OCI-LY7 (cell line): ENCODE results near the gene TDRD9. TPM values are rescaled to one million over a fixed set of nuclear protein-coding genes. Genes with fewer than 3 reads are reported as not detected.

ENCODE experiments used
- Bru-seq: library from RNA; stranded (reverse); fragments of 400-500 nt; gene quantifications from one replicate; lab custom pipeline; 2021; lab: Mats Ljungman, UMichigan
- BruChase-seq, 2 experiments: library from RNA; stranded (reverse); fragments of 400-500 nt; gene quantifications; one replicate each; lab custom pipeline; 2021; lab: Mats Ljungman, UMichigan
- BruUV-seq: library from RNA; stranded (reverse); fragments of 400-500 nt; replicated peaks from 2 replicates; lab custom pipeline; 2021; lab: Mats Ljungman, UMichigan
- CTCF ChIA-PET: fragments of 300-600 bp; sonication (Branson Sonifier 250); formaldehyde crosslinking; loops from one replicate; lab custom pipeline; 2022; ENCODE audit warnings: antibody characterized with exemption; ENCODE audit not compliant: unreplicated experiment; lab: Charles Lee
- POLR2A ChIA-PET: fragments of 300-600 bp; sonication (Branson Sonifier 250); formaldehyde crosslinking; loops from one replicate; lab custom pipeline; 2022; ENCODE audit warnings: antibody characterized with exemption; lab: Charles Lee
- DNase-seq: peaks from one replicate; pipeline ENCODE4 v3.0.0-alpha.2; 2015; ENCODE audit warnings: low spot score
- H2AFZ ChIP-seq: fragments of 200-600 bp; sonication (generic), shearing (Covaris generic); 2 replicates; pipeline ENCODE4 v1.6.1; 2014; ENCODE audit warnings: mild to moderate bottlenecking, antibody characterized with exemption, low read length, moderate library complexity
- H3K27ac ChIP-seq: fragments of 200-600 bp; sonication (generic); 2 replicates; pipeline ENCODE4 v1.5.1; 2014; ENCODE audit warnings: mixed run types, low read depth, mild to moderate bottlenecking, moderate library complexity, low read length, inconsistent platforms; ENCODE audit not compliant: poor library complexity, severe bottlenecking
- H3K36me3 ChIP-seq: fragments of 200-600 bp; sonication (generic); 2 replicates; pipeline ENCODE4 v1.6.1; 2014; ENCODE audit warnings: mild to moderate bottlenecking, antibody characterized with exemption, low read length, moderate library complexity, mixed read lengths; ENCODE audit not compliant: insufficient read depth
- H3K4me1 ChIP-seq: fragments of 200-600 bp; sonication (generic); 2 replicates; pipeline ENCODE4 v1.5.1; 2014; ENCODE audit warnings: mild to moderate bottlenecking, low read length; ENCODE audit not compliant: insufficient read depth, poor library complexity, severe bottlenecking
- H3K4me2 ChIP-seq: fragments of 200-600 bp; sonication (generic); 2 replicates; pipeline ENCODE4 v1.6.1; 2014; ENCODE audit warnings: mild to moderate bottlenecking, low read length
- H3K4me3 ChIP-seq: fragments of 200-600 bp; sonication (generic); 2 replicates; pipeline ENCODE4 v1.5.1; 2014; ENCODE audit warnings: mild to moderate bottlenecking, low read depth, low read length; ENCODE audit not compliant: poor library complexity, severe bottlenecking
- H3K79me2 ChIP-seq: fragments of 200-600 bp; sonication (generic); 2 replicates; pipeline ENCODE4 v1.6.1; 2016; ENCODE audit warnings: low read depth, mild to moderate bottlenecking, low read length, moderate library complexity, mixed read lengths; ENCODE audit not compliant: insufficient read depth
- H3K9me2 ChIP-seq: fragments of 200-600 bp; sonication (generic); 2 replicates; pipeline ENCODE4 v1.6.1; 2016; ENCODE audit warnings: mild to moderate bottlenecking, low read length, mixed read lengths; ENCODE audit not compliant: insufficient read depth
- H3K9me3 ChIP-seq: fragments of 200-600 bp; sonication (generic); 2 replicates; pipeline ENCODE4 v1.6.1; 2014; ENCODE audit warnings: mild to moderate bottlenecking, mixed run types, low read length, mixed read lengths
- H4K20me1 ChIP-seq: fragments of 200-600 bp; sonication (generic); 2 replicates; pipeline ENCODE4 v1.6.1; 2014; ENCODE audit warnings: mild to moderate bottlenecking, antibody characterized with exemption, low read length, moderate library complexity, mixed read lengths; ENCODE audit not compliant: insufficient read depth
- CTCF ChIP-seq: fragments of 200-600 bp; sonication (generic); conservative IDR thresholded peaks from 2 replicates; pipeline ENCODE4 v1.5.1; 2014; ENCODE audit warnings: mild to moderate bottlenecking, antibody characterized with exemption, low read length, moderate library complexity, mixed read lengths
- EZH2phosphoT487 ChIP-seq: fragments of 200-600 bp; sonication (generic); IDR thresholded peaks from 2 replicates; pipeline ENCODE4 v1.6.1; 2018; ENCODE audit warnings: low read depth, borderline replicate concordance, mild to moderate bottlenecking, mixed run types, antibody characterized with exemption, low read length, moderate library complexity, mixed read lengths
- intact Hi-C: fragments of 100-400 bp; cut with micrococcal nuclease; formaldehyde crosslinking; loops from one replicate; pipeline ENCODE4 v1.10.0; 2022; ENCODE audit not compliant: unreplicated experiment
- long read RNA-seq: library from polyadenylated mRNA; stranded (forward); transcript quantifications from one replicate; pipeline ENCODE4 v2.0.0, GENCODE V29; 2022
- total RNA-seq, 2 experiments: library from RNA; depleted of rRNA in 1 of 2; stranded (reverse); fragments of >200 nt in 1 of 2; shearing (Covaris generic) in 1 of 2; gene quantifications; 2 replicates each; pipeline ENCODE4 v1.2.3, GENCODE V29; 2014 to 2022

The TDRD9 gene
- not detected in 2 replicates for total RNA-seq (2014; rRNA removed; shearing (Covaris generic))
- total RNA-seq (2022), result not detected in 2 replicates
- Bru-seq, nascent RNA, result not detected
- not detected for BruChase-seq, experiment 1, labeled RNA remaining after a 6-hour chase
- BruChase-seq, experiment 2, labeled RNA remaining after a 2-hour chase, result not detected
- long read RNA-seq, result 0 reads

GRCh38 chr14:103928011-103928890 is at the start of gene TDRD9:
TSS of gene TDRD9 (plus strand) at chr14:103928456. CDS start at chr14:103928510, 54 bp downstream.
- intact Hi-C loops, result no loop called here
- Histone ChIP-seq H3K9me3 (no peaks in the 10 kb centered on the region), H3K27ac (no peak within 1 kb of the TSS), H3K4me2 (no peak within 1 kb of the TSS), H2AFZ (no peak within 1 kb of the TSS), H3K4me3 (no peak within 1 kb of the TSS), H3K36me3 (no peaks in the 10 kb centered on the region), H3K4me1 (peaks cover 9% of the 10 kb centered on the region), H4K20me1 (no peaks in the 10 kb centered on the region), H3K9me2 (no peaks in the 10 kb centered on the region), H3K79me2 (no peaks in the 10 kb centered on the region)
- DNase-seq, result no peak
- ChIA-PET POLR2A (interaction anchor here (0.6 kb wide), 1 partner anchor 213 kb away, joined by 3 read pairs; the partner anchor contains the start of gene ZFYVE21), CTCF (no interaction called here)
- no TSS peak for BruUV-seq
- TF ChIP-seq EZH2phosphoT487 (no peak), CTCF (no peak)

GRCh38 chr14:103879118-103879569 is 49.1 kb upstream of the TDRD9 start:
- BruUV-seq, result no TSS peak
- intact Hi-C loops, result no loop called here
- H4K20me1 ChIP-seq, result no peaks in the 10 kb centered on the region
- H3K4me3 ChIP-seq, result no peak overlapping the region
- no peaks in the 10 kb centered on the region for H3K4me1 ChIP-seq
- TF ChIP-seq EZH2phosphoT487, result no peak
- no peak for TF ChIP-seq CTCF
- no peak overlapping the region for H3K27ac ChIP-seq
- H2AFZ ChIP-seq, result no peak overlapping the region
- no peaks in the 10 kb centered on the region for H3K9me2 ChIP-seq
- no peaks in the 10 kb centered on the region for H3K9me3 ChIP-seq
- no peak overlapping the region for H3K4me2 ChIP-seq
- CTCF ChIA-PET, result no interaction called here
- DNase-seq, result no peak
- no peaks in the 10 kb centered on the region for H3K36me3 ChIP-seq
- POLR2A ChIA-PET, result no interaction called here
- H3K79me2 ChIP-seq, result no peaks in the 10 kb centered on the region
